GM19372 (cell line): ENCODE data around the gene MROH9.

Source experiments
- ATAC-seq: cut with Tn5 transposase; IDR thresholded peaks from one replicate; pipeline ENCODE4 v1.9.1; 2021; ENCODE audit warnings: mild to moderate bottlenecking, low read depth, moderate library complexity; ENCODE audit not compliant: unreplicated experiment

The MROH9 gene

GRCh38 chr1:170967042-170967910 is 31.9 kb downstream of the MROH9 start:
- ATAC-seq: peak; percentile 87

DNA sequence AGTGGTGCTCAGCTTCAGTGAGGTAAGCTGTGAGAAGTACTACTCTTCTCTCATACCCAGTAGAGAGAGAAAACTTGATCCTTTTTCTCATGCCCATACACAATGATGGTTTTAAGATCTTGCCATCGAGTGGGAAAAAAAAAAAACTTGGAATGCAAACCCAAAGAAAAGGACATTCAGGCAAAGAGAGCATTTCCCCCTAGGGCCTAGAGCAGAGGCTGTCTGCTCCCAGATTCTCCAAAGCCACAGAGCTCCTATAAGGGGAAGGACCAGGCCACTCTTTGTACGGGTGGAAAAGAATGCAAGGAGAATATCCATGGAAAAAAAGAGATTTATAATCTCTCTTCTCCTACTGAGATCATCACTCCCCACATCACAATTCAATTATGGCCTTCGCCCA is 34.9 kb downstream of the MROH9 start:
- no peak for ATAC-seq

DNA sequence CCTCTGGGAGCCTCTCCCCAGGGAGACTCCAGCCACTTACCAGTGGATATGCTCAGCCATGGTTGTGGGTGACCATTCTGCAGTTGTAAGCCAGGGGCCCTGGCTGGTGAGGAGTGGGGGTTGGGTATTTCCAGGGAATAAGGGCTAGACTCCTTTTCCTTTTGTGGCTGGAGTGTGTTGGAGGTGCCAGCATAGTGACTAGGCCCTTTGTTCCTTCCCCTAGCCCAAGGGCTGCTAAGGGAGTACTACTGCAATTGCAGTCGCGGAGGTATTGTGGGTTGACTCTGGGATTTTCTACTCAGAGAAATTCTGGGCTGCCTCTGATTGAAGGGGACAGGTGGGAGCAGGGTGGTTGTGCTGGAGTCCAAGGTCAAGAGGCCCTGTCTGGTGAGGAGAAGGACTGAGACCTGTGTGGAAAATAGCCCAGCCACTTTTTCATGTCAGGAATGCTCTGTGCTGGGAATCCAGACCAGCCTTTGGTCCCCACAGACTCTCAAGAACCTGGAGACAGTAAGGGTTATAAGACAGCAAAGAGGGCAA is 43.1 kb downstream of the MROH9 start:
- no peak for ATAC-seq

DNA sequence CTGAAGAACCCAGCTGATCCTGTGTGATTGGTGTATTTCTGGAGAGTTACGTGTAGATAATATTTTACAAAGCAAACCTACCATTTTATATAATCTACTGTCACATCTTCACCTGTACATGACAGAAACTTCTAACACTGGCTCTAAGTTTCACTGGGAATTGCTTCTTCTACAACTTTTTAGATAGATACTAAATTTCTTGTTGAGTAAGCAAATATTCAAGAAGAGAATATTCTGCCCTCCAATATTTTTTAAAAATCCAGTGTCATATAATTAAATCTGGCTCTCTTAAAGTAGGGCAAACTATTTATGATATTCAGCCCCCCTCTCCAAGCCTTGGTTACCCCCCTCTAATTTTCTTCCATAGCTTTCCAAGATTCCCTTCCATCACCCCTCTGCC is 50.1 kb downstream of the MROH9 start:
- ATAC-seq: no peak

- no peak for ATAC-seq
These were observed 51.6 kb downstream of the MROH9 start for GRCh38 chr1:170986901-170987300.

DNA sequence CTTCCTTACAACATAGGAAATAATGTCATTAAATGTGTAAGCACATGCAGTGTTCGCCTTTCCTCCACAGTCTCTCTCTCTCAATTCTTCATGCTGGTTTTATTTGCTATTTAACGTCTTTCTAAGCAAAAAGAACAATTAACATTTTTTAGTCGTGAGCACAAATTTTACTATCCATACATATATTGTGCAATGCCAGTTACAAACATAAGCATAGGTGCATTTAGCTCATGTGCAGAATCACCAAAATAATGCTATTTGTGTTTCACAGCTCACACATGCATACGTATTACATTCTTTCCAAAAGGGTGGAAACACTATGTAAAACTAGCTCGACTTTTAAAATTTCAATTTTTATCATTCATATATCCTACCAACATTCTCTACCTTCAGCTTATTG is 52.1 kb downstream of the MROH9 start:
- no peak for ATAC-seq

- ATAC-seq: no peak
These were observed 57.8 kb downstream of the MROH9 start for GRCh38 chr1:170993151-170993550.

GRCh38 chr1:170993717-170994116 is 58.4 kb downstream of the MROH9 start:
- no peak for ATAC-seq

DNA sequence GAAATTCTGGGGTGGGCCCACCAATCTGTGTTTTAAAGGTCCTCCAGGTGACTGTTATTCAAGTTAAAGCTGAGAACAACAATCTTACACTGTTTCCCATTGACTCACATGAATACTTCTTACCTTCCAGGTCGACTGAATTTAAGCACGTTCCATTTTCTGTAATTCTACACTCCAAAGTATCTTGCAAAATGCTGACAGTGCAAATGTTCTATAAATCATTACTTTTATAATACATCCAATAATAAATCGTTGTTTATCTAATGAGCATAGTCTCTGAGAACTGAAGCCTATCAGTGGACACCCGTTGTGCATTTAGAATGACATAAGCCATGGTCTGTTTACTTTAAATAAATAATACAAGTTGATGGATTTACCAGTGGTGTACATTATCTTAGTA is 79.5 kb downstream of the MROH9 start:
- no peak for ATAC-seq

- ATAC-seq: no peak
These were observed 82.1 kb downstream of the MROH9 start for GRCh38 chr1:171017426-171017825.

- no peak for ATAC-seq
These were observed 84.6 kb downstream of the MROH9 start for GRCh38 chr1:171019971-171020370.

DNA sequence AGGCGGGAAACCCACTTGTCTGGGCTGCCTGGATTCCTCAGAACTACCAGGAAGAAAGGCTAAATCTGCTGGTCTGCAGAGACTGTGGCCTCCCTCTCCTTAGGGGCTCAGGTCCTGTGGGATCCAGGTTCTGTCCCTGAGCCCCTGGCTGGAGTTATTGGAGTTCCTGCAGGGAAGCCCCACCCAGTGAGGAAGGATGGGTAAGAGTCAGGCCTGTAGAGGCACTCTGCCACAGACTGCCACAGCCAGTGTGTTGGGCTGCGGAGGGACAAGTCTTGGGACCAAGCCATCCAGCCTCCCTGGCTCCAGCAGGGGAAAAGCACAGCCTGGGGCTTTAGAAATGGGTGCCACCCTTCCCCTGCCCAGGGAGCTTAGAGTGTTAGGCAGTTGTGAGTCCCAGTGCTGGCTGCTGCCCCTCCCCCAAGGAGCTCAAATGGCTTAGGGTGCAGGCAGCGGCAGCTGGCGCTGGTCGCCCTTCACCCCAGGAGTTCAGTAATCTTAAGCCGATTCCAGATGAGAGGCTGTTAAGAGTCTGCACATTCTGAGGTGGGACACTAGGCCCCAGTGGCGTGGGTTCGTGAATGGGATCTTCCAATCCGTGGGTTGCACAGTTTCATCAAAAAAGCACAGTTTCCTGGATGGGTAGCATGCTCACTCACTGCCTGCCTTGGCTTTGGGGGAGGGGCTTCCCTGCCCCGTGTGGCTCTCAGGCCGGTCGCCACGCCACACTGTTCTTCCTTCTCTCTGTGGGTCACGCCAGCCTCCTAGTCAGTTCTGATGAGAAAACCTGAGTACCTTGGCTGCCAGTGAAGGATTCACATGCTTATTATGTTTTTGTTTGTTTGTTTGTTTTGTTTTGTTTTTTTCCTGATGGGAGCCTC is 97.7 kb downstream of the MROH9 start:
- no peak for ATAC-seq

DNA sequence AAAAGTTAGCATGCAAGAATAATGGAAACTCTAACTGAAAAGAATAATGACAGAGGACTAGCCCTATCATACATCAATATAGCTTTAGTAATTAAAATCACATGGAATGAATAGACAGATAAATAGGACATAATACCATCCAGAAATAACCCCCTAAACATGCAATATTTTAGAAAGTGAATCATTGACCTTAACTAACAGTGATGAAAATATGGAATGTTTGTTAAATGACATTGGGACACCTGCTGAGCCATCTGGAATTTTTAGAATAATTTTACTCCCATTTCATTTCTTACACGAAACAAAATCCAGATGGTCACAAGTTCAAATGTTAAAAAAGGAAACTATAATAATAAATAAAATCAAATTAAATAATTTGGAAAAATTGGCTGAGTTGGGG is 102.3 kb downstream of the MROH9 start:
- ATAC-seq: no peak

GRCh38 chr1:171038284-171038683 is 103.0 kb downstream of the MROH9 start:
- no peak for ATAC-seq

- no peak for ATAC-seq
These were observed 112.7 kb downstream of the MROH9 start for GRCh38 chr1:171048014-171048413.

GRCh38 chr1:171052977-171053376 is 117.6 kb downstream of the MROH9 start:
- ATAC-seq: no peak

- ATAC-seq: no peak
These were observed 120.8 kb downstream of the MROH9 start for GRCh38 chr1:171055966-171056643.

- ATAC-seq: no peak
These were observed 126.2 kb downstream of the MROH9 start for GRCh38 chr1:171061425-171062143.

- no peak for ATAC-seq
These were observed 127.6 kb downstream of the MROH9 start for GRCh38 chr1:171062902-171063301.

- ATAC-seq: no peak
These were observed 139.7 kb downstream of the MROH9 start for GRCh38 chr1:171075041-171075440.
